ENCODE results near the gene NUP62. TPM values are rescaled to one million over a fixed set of nuclear protein-coding genes. Genes with fewer than 3 reads are reported as not detected.

NUP62 gene
- total and polyA plus RNA-seq, 2 of the 8 experiments (the other 6 are each of a cell fraction or from before 2014, with no cell fraction given) = 50.0 to 107 TPM

DNA sequence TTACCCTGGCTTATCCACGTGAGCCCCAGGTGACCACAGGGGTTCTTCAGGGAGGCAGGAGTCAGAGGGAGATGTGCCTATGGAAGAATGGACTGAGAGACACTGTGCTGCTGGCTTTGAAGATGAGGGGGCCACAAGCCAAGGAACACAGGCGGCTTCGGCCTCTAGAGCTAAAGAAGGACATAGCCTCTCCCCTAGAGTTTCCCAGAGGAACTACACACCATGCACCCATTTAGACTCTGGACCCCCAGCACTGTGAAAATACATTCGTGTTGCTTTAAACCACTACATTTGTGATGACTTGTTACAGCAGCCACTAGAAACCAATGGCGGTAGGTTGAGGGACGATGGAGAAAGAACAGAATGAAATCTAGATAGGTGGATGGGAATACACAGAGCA, 14.0 kb downstream of the NUP62 start (continued):
- TF ChIP-seq, protein P1, sequence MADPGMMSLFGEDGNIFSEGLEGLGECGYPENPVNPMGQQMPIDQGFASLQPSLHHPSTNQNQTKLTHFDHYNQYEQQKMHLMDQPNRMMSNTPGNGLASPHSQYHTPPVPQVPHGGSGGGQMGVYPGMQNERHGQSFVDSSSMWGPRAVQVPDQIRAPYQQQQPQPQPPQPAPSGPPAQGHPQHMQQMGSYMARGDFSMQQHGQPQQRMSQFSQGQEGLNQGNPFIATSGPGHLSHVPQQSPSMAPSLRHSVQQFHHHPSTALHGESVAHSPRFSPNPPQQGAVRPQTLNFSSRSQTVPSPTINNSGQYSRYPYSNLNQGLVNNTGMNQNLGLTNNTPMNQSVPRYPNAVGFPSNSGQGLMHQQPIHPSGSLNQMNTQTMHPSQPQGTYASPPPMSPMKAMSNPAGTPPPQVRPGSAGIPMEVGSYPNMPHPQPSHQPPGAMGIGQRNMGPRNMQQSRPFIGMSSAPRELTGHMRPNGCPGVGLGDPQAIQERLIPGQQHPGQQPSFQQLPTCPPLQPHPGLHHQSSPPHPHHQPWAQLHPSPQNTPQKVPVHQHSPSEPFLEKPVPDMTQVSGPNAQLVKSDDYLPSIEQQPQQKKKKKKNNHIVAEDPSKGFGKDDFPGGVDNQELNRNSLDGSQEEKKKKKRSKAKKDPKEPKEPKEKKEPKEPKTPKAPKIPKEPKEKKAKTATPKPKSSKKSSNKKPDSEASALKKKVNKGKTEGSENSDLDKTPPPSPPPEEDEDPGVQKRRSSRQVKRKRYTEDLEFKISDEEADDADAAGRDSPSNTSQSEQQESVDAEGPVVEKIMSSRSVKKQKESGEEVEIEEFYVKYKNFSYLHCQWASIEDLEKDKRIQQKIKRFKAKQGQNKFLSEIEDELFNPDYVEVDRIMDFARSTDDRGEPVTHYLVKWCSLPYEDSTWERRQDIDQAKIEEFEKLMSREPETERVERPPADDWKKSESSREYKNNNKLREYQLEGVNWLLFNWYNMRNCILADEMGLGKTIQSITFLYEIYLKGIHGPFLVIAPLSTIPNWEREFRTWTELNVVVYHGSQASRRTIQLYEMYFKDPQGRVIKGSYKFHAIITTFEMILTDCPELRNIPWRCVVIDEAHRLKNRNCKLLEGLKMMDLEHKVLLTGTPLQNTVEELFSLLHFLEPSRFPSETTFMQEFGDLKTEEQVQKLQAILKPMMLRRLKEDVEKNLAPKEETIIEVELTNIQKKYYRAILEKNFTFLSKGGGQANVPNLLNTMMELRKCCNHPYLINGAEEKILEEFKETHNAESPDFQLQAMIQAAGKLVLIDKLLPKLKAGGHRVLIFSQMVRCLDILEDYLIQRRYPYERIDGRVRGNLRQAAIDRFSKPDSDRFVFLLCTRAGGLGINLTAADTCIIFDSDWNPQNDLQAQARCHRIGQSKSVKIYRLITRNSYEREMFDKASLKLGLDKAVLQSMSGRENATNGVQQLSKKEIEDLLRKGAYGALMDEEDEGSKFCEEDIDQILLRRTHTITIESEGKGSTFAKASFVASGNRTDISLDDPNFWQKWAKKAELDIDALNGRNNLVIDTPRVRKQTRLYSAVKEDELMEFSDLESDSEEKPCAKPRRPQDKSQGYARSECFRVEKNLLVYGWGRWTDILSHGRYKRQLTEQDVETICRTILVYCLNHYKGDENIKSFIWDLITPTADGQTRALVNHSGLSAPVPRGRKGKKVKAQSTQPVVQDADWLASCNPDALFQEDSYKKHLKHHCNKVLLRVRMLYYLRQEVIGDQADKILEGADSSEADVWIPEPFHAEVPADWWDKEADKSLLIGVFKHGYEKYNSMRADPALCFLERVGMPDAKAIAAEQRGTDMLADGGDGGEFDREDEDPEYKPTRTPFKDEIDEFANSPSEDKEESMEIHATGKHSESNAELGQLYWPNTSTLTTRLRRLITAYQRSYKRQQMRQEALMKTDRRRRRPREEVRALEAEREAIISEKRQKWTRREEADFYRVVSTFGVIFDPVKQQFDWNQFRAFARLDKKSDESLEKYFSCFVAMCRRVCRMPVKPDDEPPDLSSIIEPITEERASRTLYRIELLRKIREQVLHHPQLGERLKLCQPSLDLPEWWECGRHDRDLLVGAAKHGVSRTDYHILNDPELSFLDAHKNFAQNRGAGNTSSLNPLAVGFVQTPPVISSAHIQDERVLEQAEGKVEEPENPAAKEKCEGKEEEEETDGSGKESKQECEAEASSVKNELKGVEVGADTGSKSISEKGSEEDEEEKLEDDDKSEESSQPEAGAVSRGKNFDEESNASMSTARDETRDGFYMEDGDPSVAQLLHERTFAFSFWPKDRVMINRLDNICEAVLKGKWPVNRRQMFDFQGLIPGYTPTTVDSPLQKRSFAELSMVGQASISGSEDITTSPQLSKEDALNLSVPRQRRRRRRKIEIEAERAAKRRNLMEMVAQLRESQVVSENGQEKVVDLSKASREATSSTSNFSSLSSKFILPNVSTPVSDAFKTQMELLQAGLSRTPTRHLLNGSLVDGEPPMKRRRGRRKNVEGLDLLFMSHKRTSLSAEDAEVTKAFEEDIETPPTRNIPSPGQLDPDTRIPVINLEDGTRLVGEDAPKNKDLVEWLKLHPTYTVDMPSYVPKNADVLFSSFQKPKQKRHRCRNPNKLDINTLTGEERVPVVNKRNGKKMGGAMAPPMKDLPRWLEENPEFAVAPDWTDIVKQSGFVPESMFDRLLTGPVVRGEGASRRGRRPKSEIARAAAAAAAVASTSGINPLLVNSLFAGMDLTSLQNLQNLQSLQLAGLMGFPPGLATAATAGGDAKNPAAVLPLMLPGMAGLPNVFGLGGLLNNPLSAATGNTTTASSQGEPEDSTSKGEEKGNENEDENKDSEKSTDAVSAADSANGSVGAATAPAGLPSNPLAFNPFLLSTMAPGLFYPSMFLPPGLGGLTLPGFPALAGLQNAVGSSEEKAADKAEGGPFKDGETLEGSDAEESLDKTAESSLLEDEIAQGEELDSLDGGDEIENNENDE (IDR thresholded peaks at IDR 0.05; ENCODE audit: insufficient replicate concordance, low read length) = no peak
- TF ChIP-seq, protein P2, sequence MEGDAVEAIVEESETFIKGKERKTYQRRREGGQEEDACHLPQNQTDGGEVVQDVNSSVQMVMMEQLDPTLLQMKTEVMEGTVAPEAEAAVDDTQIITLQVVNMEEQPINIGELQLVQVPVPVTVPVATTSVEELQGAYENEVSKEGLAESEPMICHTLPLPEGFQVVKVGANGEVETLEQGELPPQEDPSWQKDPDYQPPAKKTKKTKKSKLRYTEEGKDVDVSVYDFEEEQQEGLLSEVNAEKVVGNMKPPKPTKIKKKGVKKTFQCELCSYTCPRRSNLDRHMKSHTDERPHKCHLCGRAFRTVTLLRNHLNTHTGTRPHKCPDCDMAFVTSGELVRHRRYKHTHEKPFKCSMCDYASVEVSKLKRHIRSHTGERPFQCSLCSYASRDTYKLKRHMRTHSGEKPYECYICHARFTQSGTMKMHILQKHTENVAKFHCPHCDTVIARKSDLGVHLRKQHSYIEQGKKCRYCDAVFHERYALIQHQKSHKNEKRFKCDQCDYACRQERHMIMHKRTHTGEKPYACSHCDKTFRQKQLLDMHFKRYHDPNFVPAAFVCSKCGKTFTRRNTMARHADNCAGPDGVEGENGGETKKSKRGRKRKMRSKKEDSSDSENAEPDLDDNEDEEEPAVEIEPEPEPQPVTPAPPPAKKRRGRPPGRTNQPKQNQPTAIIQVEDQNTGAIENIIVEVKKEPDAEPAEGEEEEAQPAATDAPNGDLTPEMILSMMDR (IDR thresholded peaks at IDR 0.05; ENCODE audit: control extremely low read depth in 1 of 3, insufficient read depth in 1 of 3, low read depth in 1 of 3, low read length in 3 of 3) = peak in 1 of 3 experiments; percentile 33; a peak in 2 of 4 replicates
- TF ChIP-seq BACH1 (IDR thresholded peaks at IDR 0.05; ENCODE audit: low read length) (no peak), RAD21 (IDR thresholded peaks at IDR 0.05 in 1 of 2, conservative IDR thresholded peaks at IDR 0.05 in 1 of 2; ENCODE audit: low read depth in 2 of 2, low read length in 2 of 2) (no peak), CEBPB (IDR thresholded peaks at IDR 0.05; ENCODE audit: low read depth, low read length) (no peak), YY1 (IDR thresholded peaks at IDR 0.05; ENCODE audit: low read depth, low read length) (no peak), KDM5A (IDR thresholded peaks at IDR 0.05; ENCODE audit: low read length) (no peak), TCF12 (IDR thresholded peaks at IDR 0.05; ENCODE audit: low read depth, low read length) (no peak)
- TF ChIP-seq, protein P3, sequence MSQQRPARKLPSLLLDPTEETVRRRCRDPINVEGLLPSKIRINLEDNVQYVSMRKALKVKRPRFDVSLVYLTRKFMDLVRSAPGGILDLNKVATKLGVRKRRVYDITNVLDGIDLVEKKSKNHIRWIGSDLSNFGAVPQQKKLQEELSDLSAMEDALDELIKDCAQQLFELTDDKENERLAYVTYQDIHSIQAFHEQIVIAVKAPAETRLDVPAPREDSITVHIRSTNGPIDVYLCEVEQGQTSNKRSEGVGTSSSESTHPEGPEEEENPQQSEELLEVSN (IDR thresholded peaks at IDR 0.05) = no peak

Data from H1 (cell line).